ENCODE measurements around the gene MYLK4. TPM values are rescaled to one million over a fixed set of nuclear protein-coding genes. Genes with fewer than 3 reads are reported as not detected.

Gene MYLK4
- under 1 TPM; 0.10 to 0.21 (median 0.12) TPM for total RNA-seq (2021; fragmentation: NEBNext Ultra II Directional; extraction: Animal tissue kit (Norgen Biotek cat#: 25700))
- long read RNA-seq, result 0 reads

- H3K4me3 Mint-ChIP-seq, result no peak within 1 kb of the TSS
Observed at GRCh38 chr6:2750832-2751231, at the start of gene MYLK4. Gene MYLK4, minus strand, starts transcription at chr6:2750922. Its CDS starts 1,628 bp downstream, at chr6:2749294.

GRCh38 chr6:2799936-2800527, 49.3 kb upstream of the MYLK4 start:
- no peaks in the 10 kb centered on the region for H3K9me3 Mint-ChIP-seq
- no peaks in the 10 kb centered on the region for H3K36me3 Mint-ChIP-seq (ENCODE audit: low read depth)
- H3K4me3 Mint-ChIP-seq, result no peak overlapping the region
- no peak for TF ChIP-seq CTCF (IDR thresholded peaks at IDR 0.05)
- no peak overlapping the region for H3K27ac Mint-ChIP-seq
- peaks cover 10% of the 10 kb centered on the region for H3K27me3 Mint-ChIP-seq (ENCODE audit: insufficient read depth)
- DNase-seq, result peak; percentile 7
- H3K4me1 Mint-ChIP-seq (ENCODE audit: low read depth), result peaks cover 9% of the 10 kb centered on the region

More at GRCh38 chr6:2750832-2751231, at the start of gene MYLK4:
- Mint-ChIP-seq H3K36me3 (ENCODE audit: low read depth) (no peaks in the 10 kb centered on the region), H3K4me1 (ENCODE audit: low read depth) (peaks cover 5% of the 10 kb centered on the region; the same call in 1 of the 2 replicates), H3K9me3 (no peaks in the 10 kb centered on the region), H3K27me3 (ENCODE audit: insufficient read depth) (peaks cover 3% of the 10 kb centered on the region), H3K27ac (no peak within 1 kb of the TSS)
- DNase-seq, result no peak
- no peak for TF ChIP-seq CTCF (IDR thresholded peaks at IDR 0.05)

- no peak for TF ChIP-seq CTCF (IDR thresholded peaks at IDR 0.05)
- peaks cover 7% of the 10 kb centered on the region for H3K27me3 Mint-ChIP-seq (ENCODE audit: insufficient read depth)
- H3K36me3 Mint-ChIP-seq (ENCODE audit: low read depth), result no peaks in the 10 kb centered on the region
- H3K4me3 Mint-ChIP-seq, result no peak overlapping the region
- DNase-seq, result no peak
- H3K9me3 Mint-ChIP-seq, result no peaks in the 10 kb centered on the region
- H3K4me1 Mint-ChIP-seq (ENCODE audit: low read depth), result peaks cover 15% of the 10 kb centered on the region
- no peak overlapping the region for H3K27ac Mint-ChIP-seq
Observed at GRCh38 chr6:2798586-2799134, 47.9 kb upstream of the MYLK4 start.

GRCh38 chr6:2797564-2798031, 46.9 kb upstream of the MYLK4 start:
- H3K9me3 Mint-ChIP-seq, result no peaks in the 10 kb centered on the region
- H3K36me3 Mint-ChIP-seq (ENCODE audit: low read depth), result no peaks in the 10 kb centered on the region
- DNase-seq, result no peak
- no peak overlapping the region for H3K4me3 Mint-ChIP-seq
- no peak overlapping the region for H3K27ac Mint-ChIP-seq
- TF ChIP-seq CTCF (IDR thresholded peaks at IDR 0.05), result no peak
- peaks cover 18% of the 10 kb centered on the region for H3K4me1 Mint-ChIP-seq (ENCODE audit: low read depth)
- peaks cover 2% of the 10 kb centered on the region; the same call in 1 of the 2 replicates for H3K27me3 Mint-ChIP-seq (ENCODE audit: insufficient read depth)

- Mint-ChIP-seq H3K36me3 (ENCODE audit: low read depth) (no peaks in the 10 kb centered on the region), H3K4me3 (no peak overlapping the region), H3K27ac (no peak overlapping the region), H3K9me3 (no peaks in the 10 kb centered on the region), H3K4me1 (ENCODE audit: low read depth) (peaks cover 24% of the 10 kb centered on the region), H3K27me3 (ENCODE audit: insufficient read depth) (peaks cover 2% of the 10 kb centered on the region; the same call in 1 of the 2 replicates)
- TF ChIP-seq CTCF (IDR thresholded peaks at IDR 0.05), result no peak
- no peak for DNase-seq
Observed at GRCh38 chr6:2796861-2797260, 46.1 kb upstream of the MYLK4 start.
